ENCODE data around the gene C5orf46.

The C5orf46 gene

GRCh38 chr5:147935032-147935431 is 28.7 kb upstream of the C5orf46 start:
- no peaks in the 10 kb centered on the region for H3K79me2 ChIP-seq (ENCODE audit: control insufficient read depth, insufficient read depth, low read length)
- no peaks in the 10 kb centered on the region for H3K36me3 ChIP-seq (ENCODE audit: control insufficient read depth, insufficient read depth, low read length)
- H3K9ac ChIP-seq (ENCODE audit: low read length) = no peak overlapping the region
- peak; percentile 78 for DNase-seq
- no peak overlapping the region for H3K4me3 ChIP-seq (ENCODE audit: low read length)
- no peak overlapping the region for H2BK15ac ChIP-seq (replicated peaks; ENCODE audit: low read depth)
- no peak overlapping the region for H3K27ac ChIP-seq (ENCODE audit: low read depth, low read length)
- H3K4me1 ChIP-seq (ENCODE audit: control insufficient read depth, low read depth, low read length) = no peaks in the 10 kb centered on the region
- H3K18ac ChIP-seq (ENCODE audit: low read length) = no peak overlapping the region
- no peak overlapping the region for H3K4me2 ChIP-seq (ENCODE audit: low read length)
- no peaks in the 10 kb centered on the region for H3K79me1 ChIP-seq (ENCODE audit: low read length)
- no peak overlapping the region for H4K8ac ChIP-seq (ENCODE audit: low read depth, low read length)
- H2BK5ac ChIP-seq (ENCODE audit: low read length) = no peak overlapping the region
- H2AK5ac ChIP-seq (ENCODE audit: low read length) = no peak overlapping the region
- no peak overlapping the region for H2BK120ac ChIP-seq (ENCODE audit: low read depth, low read length)
- H3K23ac ChIP-seq (ENCODE audit: low read length) = no peak overlapping the region
- no peak overlapping the region for H3K4ac ChIP-seq (ENCODE audit: low read depth, low read length)
- H3K56ac ChIP-seq (ENCODE audit: low read length) = no peak overlapping the region
- no peak overlapping the region for H4K5ac ChIP-seq (ENCODE audit: low read length)
- no peaks in the 10 kb centered on the region for H3K27me3 ChIP-seq (ENCODE audit: insufficient read depth, low read length, poor library complexity)
- no CpG with 5 or more reads among the region's 3 CpGs for WGBS (ENCODE audit: extremely low coverage, insufficient coverage, low lambda C conversion rate)

- no peak overlapping the region for H3K4me2 ChIP-seq (ENCODE audit: low read length)
- no peaks in the 10 kb centered on the region for H3K27me3 ChIP-seq (ENCODE audit: insufficient read depth, low read length, poor library complexity)
- no peaks in the 10 kb centered on the region for H3K4me1 ChIP-seq (ENCODE audit: control insufficient read depth, low read depth, low read length)
- H3K79me2 ChIP-seq (ENCODE audit: control insufficient read depth, insufficient read depth, low read length) = no peaks in the 10 kb centered on the region
- no peak overlapping the region for H3K56ac ChIP-seq (ENCODE audit: low read length)
- no peak for DNase-seq
- H2BK120ac ChIP-seq (ENCODE audit: low read depth, low read length) = no peak overlapping the region
- H3K79me1 ChIP-seq (ENCODE audit: low read length) = no peaks in the 10 kb centered on the region
- no peak overlapping the region for H3K4me3 ChIP-seq (ENCODE audit: low read length)
- no CpG with 5 or more reads among the region's 2 CpGs for WGBS (ENCODE audit: extremely low coverage, insufficient coverage, low lambda C conversion rate)
- H2BK15ac ChIP-seq (replicated peaks; ENCODE audit: low read depth) = no peak overlapping the region
- no peak overlapping the region for H2BK5ac ChIP-seq (ENCODE audit: low read length)
- H3K36me3 ChIP-seq (ENCODE audit: control insufficient read depth, insufficient read depth, low read length) = no peaks in the 10 kb centered on the region
- H3K18ac ChIP-seq (ENCODE audit: low read length) = no peak overlapping the region
- no peak overlapping the region for H3K9ac ChIP-seq (ENCODE audit: low read length)
- no peak overlapping the region for H3K27ac ChIP-seq (ENCODE audit: low read depth, low read length)
- H3K4ac ChIP-seq (ENCODE audit: low read depth, low read length) = no peak overlapping the region
- no peak overlapping the region for H4K5ac ChIP-seq (ENCODE audit: low read length)
- H4K8ac ChIP-seq (ENCODE audit: low read depth, low read length) = no peak overlapping the region
- no peak overlapping the region for H3K23ac ChIP-seq (ENCODE audit: low read length)
- H2AK5ac ChIP-seq (ENCODE audit: low read length) = no peak overlapping the region
Observed at GRCh38 chr5:147930769-147931168, 24.4 kb upstream of the C5orf46 start.

- no peak overlapping the region for H3K23ac ChIP-seq (ENCODE audit: low read length)
- no peak overlapping the region for H2BK5ac ChIP-seq (ENCODE audit: low read length)
- H2BK120ac ChIP-seq (ENCODE audit: low read depth, low read length) = no peak overlapping the region
- H3K4me3 ChIP-seq (ENCODE audit: low read length) = no peak overlapping the region
- H3K18ac ChIP-seq (ENCODE audit: low read length) = no peak overlapping the region
- no peaks in the 10 kb centered on the region for H3K36me3 ChIP-seq (ENCODE audit: control insufficient read depth, insufficient read depth, low read length)
- H2BK15ac ChIP-seq (replicated peaks; ENCODE audit: low read depth) = no peak overlapping the region
- no peak overlapping the region for H3K9ac ChIP-seq (ENCODE audit: low read length)
- H3K79me1 ChIP-seq (ENCODE audit: low read length) = no peaks in the 10 kb centered on the region
- no CpG with 5 or more reads among the region's 3 CpGs for WGBS (ENCODE audit: extremely low coverage, insufficient coverage, low lambda C conversion rate)
- no peak overlapping the region for H2AK5ac ChIP-seq (ENCODE audit: low read length)
- H4K5ac ChIP-seq (ENCODE audit: low read length) = no peak overlapping the region
- H3K4ac ChIP-seq (ENCODE audit: low read depth, low read length) = no peak overlapping the region
- no peaks in the 10 kb centered on the region for H3K79me2 ChIP-seq (ENCODE audit: control insufficient read depth, insufficient read depth, low read length)
- DNase-seq = no peak
- H3K56ac ChIP-seq (ENCODE audit: low read length) = no peak overlapping the region
- H4K8ac ChIP-seq (ENCODE audit: low read depth, low read length) = no peak overlapping the region
- H3K4me1 ChIP-seq (ENCODE audit: control insufficient read depth, low read depth, low read length) = no peaks in the 10 kb centered on the region
- no peak overlapping the region for H3K4me2 ChIP-seq (ENCODE audit: low read length)
- H3K27ac ChIP-seq (ENCODE audit: low read depth, low read length) = no peak overlapping the region
- H3K27me3 ChIP-seq (ENCODE audit: insufficient read depth, low read length, poor library complexity) = no peaks in the 10 kb centered on the region
Observed at GRCh38 chr5:147927901-147928300, 21.6 kb upstream of the C5orf46 start.

GRCh38 chr5:147925020-147925419 is 18.7 kb upstream of the C5orf46 start:
- no peak overlapping the region for H3K4me2 ChIP-seq (ENCODE audit: low read length)
- no peak overlapping the region for H2AK5ac ChIP-seq (ENCODE audit: low read length)
- no peaks in the 10 kb centered on the region for H3K27me3 ChIP-seq (ENCODE audit: insufficient read depth, low read length, poor library complexity)
- no peak overlapping the region for H4K8ac ChIP-seq (ENCODE audit: low read depth, low read length)
- DNase-seq = peak; percentile 28
- no peak overlapping the region for H3K56ac ChIP-seq (ENCODE audit: low read length)
- no peaks in the 10 kb centered on the region for H3K79me2 ChIP-seq (ENCODE audit: control insufficient read depth, insufficient read depth, low read length)
- no peak overlapping the region for H3K4me3 ChIP-seq (ENCODE audit: low read length)
- H2BK5ac ChIP-seq (ENCODE audit: low read length) = no peak overlapping the region
- no peaks in the 10 kb centered on the region for H3K79me1 ChIP-seq (ENCODE audit: low read length)
- no peak overlapping the region for H4K5ac ChIP-seq (ENCODE audit: low read length)
- no peak overlapping the region for H2BK120ac ChIP-seq (ENCODE audit: low read depth, low read length)
- H3K23ac ChIP-seq (ENCODE audit: low read length) = no peak overlapping the region
- no peaks in the 10 kb centered on the region for H3K4me1 ChIP-seq (ENCODE audit: control insufficient read depth, low read depth, low read length)
- H3K36me3 ChIP-seq (ENCODE audit: control insufficient read depth, insufficient read depth, low read length) = no peaks in the 10 kb centered on the region
- no peak overlapping the region for H2BK15ac ChIP-seq (replicated peaks; ENCODE audit: low read depth)
- WGBS (ENCODE audit: extremely low coverage, insufficient coverage, low lambda C conversion rate) = no CpG with 5 or more reads among the region's 4 CpGs
- no peak overlapping the region for H3K27ac ChIP-seq (ENCODE audit: low read depth, low read length)
- no peak overlapping the region for H3K18ac ChIP-seq (ENCODE audit: low read length)
- H3K4ac ChIP-seq (ENCODE audit: low read depth, low read length) = no peak overlapping the region
- H3K9ac ChIP-seq (ENCODE audit: low read length) = no peak overlapping the region

- no peak overlapping the region for H2BK120ac ChIP-seq (ENCODE audit: low read depth, low read length)
- H3K9ac ChIP-seq (ENCODE audit: low read length) = no peak overlapping the region
- no peaks in the 10 kb centered on the region for H3K79me2 ChIP-seq (ENCODE audit: control insufficient read depth, insufficient read depth, low read length)
- no peak overlapping the region for H2BK15ac ChIP-seq (replicated peaks; ENCODE audit: low read depth)
- no peak overlapping the region for H3K27ac ChIP-seq (ENCODE audit: low read depth, low read length)
- H3K23ac ChIP-seq (ENCODE audit: low read length) = no peak overlapping the region
- H3K79me1 ChIP-seq (ENCODE audit: low read length) = no peaks in the 10 kb centered on the region
- H3K27me3 ChIP-seq (ENCODE audit: insufficient read depth, low read length, poor library complexity) = no peaks in the 10 kb centered on the region
- no peak overlapping the region for H2BK5ac ChIP-seq (ENCODE audit: low read length)
- H3K4me2 ChIP-seq (ENCODE audit: low read length) = no peak overlapping the region
- WGBS (ENCODE audit: extremely low coverage, insufficient coverage, low lambda C conversion rate) = no CpG with 5 or more reads among the region's 2 CpGs
- no peak overlapping the region for H4K8ac ChIP-seq (ENCODE audit: low read depth, low read length)
- no peak overlapping the region for H3K18ac ChIP-seq (ENCODE audit: low read length)
- H3K4ac ChIP-seq (ENCODE audit: low read depth, low read length) = no peak overlapping the region
- no peak overlapping the region for H2AK5ac ChIP-seq (ENCODE audit: low read length)
- H3K4me3 ChIP-seq (ENCODE audit: low read length) = no peak overlapping the region
- no peak overlapping the region for H4K5ac ChIP-seq (ENCODE audit: low read length)
- H3K56ac ChIP-seq (ENCODE audit: low read length) = no peak overlapping the region
- H3K36me3 ChIP-seq (ENCODE audit: control insufficient read depth, insufficient read depth, low read length) = no peaks in the 10 kb centered on the region
- DNase-seq = no peak
- peaks cover 5% of the 10 kb centered on the region for H3K4me1 ChIP-seq (ENCODE audit: control insufficient read depth, low read depth, low read length)
Observed at GRCh38 chr5:147921136-147921535, 14.8 kb upstream of the C5orf46 start.

- DNase-seq = no peak
- Histone ChIP-seq H2AK5ac (ENCODE audit: low read length) (no peak overlapping the region), H3K79me2 (ENCODE audit: control insufficient read depth, insufficient read depth, low read length) (no peaks in the 10 kb centered on the region), H2BK120ac (ENCODE audit: low read depth, low read length) (no peak overlapping the region), H3K4me1 (ENCODE audit: control insufficient read depth, low read depth, low read length) (peaks cover 5% of the 10 kb centered on the region), H4K8ac (ENCODE audit: low read depth, low read length) (no peak overlapping the region), H3K27me3 (ENCODE audit: insufficient read depth, low read length, poor library complexity) (no peaks in the 10 kb centered on the region), H3K27ac (ENCODE audit: low read depth, low read length) (no peak overlapping the region), H2BK5ac (ENCODE audit: low read length) (no peak overlapping the region), H3K4ac (ENCODE audit: low read depth, low read length) (no peak overlapping the region), H3K36me3 (ENCODE audit: control insufficient read depth, insufficient read depth, low read length) (no peaks in the 10 kb centered on the region), H3K56ac (ENCODE audit: low read length) (no peak overlapping the region), H4K5ac (ENCODE audit: low read length) (no peak overlapping the region), H3K9ac (ENCODE audit: low read length) (no peak overlapping the region), H3K79me1 (ENCODE audit: low read length) (no peaks in the 10 kb centered on the region), H3K18ac (ENCODE audit: low read length) (no peak overlapping the region), H3K23ac (ENCODE audit: low read length) (no peak overlapping the region), H3K4me2 (ENCODE audit: low read length) (no peak overlapping the region), H3K4me3 (ENCODE audit: low read length) (no peak overlapping the region), H2BK15ac (replicated peaks; ENCODE audit: low read depth) (no peak overlapping the region)
- no CpG with 5 or more reads among the region's 4 CpGs for WGBS (ENCODE audit: extremely low coverage, insufficient coverage, low lambda C conversion rate)
Observed at GRCh38 chr5:147920420-147921030, 14.2 kb upstream of the C5orf46 start.
